HT1080 (cell line): ENCODE measurements around the gene GRHL1. TPM values are rescaled to one million over a fixed set of nuclear protein-coding genes. Genes with fewer than 3 reads are reported as not detected.
"Not testable (repeated sequence)": the region's sequence is repeated elsewhere in the genome, so short reads cannot be mapped to it uniquely, and the experiment has no call there.

ENCODE experiments used
- DNase-seq: peaks from one replicate; pipeline ENCODE4 v3.0.0-alpha.2; 2015; ENCODE audit warnings: low read depth
- total RNA-seq: library from RNA; depleted of rRNA; stranded (reverse); fragments of >200 nt; shearing (Covaris generic); gene quantifications from 2 replicates; pipeline ENCODE4 v1.2.3, GENCODE V29; 2014

Gene GRHL1
- total RNA-seq, 1 experiment from 2014 or later = 0.11 TPM

DNA sequence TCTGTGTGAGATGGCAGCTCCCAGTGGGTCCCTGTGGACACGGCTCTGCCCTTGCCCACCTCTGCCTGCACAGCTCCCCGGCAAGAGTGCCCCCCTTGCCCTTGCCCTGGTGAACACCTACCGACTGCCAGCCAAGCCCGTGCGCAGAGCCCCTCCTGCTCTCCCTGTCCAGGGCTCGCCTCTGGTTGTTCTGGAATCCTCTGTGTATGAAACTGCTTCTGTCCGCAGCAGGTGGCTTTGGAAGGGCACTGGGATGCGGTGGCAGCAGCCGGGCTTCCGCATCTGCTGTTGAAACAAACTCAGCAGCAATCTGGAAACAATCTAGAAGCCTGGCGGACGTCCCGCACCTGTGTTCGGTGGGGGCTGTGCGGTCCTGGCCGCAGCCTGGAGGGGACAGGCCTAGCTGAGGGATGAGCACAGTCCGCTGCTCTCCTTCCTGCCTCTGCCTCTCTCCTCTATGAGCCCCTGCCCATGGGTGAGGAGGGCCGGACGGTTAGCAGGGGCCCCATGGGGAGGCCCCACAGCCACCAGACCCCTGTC lies 57.8 kb downstream of the GRHL1 start:
- no peak for DNase-seq

GRCh38 chr2:10009811-10010781 lies 58.6 kb downstream of the GRHL1 start:
- DNase-seq = no peak

- not testable (repeated sequence) for DNase-seq
Observed at GRCh38 chr2:10010861-10011605, 59.5 kb downstream of the GRHL1 start.

DNA sequence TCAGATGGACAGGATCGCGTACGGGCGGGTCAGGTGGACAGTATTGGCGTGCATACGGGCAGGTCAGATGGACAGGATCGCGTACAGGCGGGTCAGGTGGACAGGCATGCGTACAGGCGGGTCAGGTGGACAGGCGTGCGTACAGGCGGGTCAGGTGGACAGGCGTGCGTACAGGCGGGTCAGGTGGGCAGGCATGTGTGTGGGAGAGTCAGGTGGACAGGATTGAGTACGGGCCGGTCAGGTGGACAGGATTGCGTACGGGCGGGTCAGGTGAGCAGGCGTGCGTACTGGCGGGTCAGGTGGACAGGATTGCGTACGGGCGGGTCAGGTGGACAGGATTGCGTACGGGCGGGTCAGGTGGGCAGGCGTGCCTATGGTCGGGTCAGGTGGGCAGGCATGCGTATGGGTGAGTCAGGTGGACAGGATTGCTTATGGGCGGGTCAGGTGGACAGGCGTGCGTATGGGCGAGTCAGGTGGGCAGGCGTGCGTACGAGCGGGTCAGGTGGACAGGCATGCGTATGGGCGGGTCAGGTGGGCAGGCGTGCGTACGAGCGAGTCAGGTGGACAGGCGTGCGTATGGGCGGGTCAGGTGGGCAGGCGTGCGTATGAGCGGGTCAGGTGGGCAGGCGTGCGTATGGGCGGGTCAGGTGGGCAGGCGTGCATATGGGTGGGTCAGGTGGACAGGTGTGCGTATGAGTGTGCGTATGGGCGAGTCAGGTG lies 60.3 kb downstream of the GRHL1 start:
- not testable (repeated sequence) for DNase-seq

GRCh38 chr2:10012366-10012962 lies 61.0 kb downstream of the GRHL1 start:
- not testable (repeated sequence) for DNase-seq

- DNase-seq = no peak
Observed at GRCh38 chr2:10012963-10013461, 61.5 kb downstream of the GRHL1 start.

- DNase-seq = not testable (repeated sequence)
Observed at GRCh38 chr2:10013651-10014417, 62.3 kb downstream of the GRHL1 start.

DNA sequence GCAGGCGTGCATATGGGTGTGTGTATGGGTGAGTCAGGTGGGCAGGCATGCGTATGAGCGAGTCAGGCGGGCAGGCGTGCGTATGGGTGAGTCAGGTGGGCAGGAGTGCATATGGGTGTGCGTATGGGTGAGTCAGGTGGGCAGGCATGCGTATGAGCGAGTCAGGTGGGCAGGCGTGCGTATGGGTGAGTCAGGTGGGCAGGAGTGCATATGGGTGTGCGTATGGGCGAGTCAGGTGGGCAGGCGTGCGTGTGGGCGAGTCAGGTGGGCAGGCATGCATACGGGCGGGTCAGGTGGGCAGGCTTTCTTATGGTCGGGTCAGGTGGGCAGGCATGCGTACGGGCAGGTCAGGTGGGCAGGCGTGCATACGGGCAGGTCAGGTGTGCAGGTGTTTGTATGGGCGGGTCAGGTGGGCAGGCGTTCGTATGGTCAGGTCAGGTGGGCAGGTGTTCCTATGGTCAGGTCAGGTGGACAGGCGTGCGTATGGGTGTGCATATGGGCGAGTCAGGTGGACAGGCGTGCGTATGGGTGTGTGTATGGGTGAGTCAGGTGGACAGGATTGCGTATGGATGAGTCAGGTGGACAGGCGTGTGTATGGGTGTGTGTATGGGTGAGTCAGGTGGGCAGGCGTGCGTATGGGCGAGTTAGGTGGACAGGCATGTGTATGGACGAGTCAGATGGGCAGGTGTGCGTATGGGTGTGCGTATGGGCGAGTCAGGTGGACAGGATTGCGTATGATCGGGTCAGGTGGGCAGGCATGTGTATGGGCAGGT lies 63.1 kb downstream of the GRHL1 start:
- no peak for DNase-seq

GRCh38 chr2:10015376-10015989 lies 64.0 kb downstream of the GRHL1 start:
- DNase-seq = not testable (repeated sequence)

- DNase-seq = no peak
Observed at GRCh38 chr2:10016001-10016801, 64.7 kb downstream of the GRHL1 start.

GRCh38 chr2:10016802-10017258 lies 65.3 kb downstream of the GRHL1 start:
- no peak for DNase-seq

- no peak for DNase-seq
Observed at GRCh38 chr2:10017313-10017941, 65.9 kb downstream of the GRHL1 start.

DNA sequence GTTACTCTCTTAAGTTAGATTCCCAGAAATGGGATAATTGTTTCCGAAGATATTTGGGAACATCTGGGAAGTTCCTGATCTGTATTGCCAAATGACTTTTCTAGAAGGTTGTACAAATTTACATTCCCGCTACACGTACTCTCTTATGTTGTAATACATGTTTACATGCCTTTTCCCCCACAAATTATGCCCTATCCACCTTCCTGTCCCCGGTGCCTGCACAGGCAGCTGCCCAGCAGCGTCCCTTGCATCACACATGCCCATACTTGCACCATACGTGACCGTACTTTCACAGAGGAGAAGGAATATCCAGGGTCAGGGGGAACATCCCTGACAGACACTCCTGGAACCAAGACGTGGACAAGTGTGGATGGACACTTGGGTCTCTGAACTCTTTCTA lies 67.7 kb downstream of the GRHL1 start:
- DNase-seq = no peak

DNA sequence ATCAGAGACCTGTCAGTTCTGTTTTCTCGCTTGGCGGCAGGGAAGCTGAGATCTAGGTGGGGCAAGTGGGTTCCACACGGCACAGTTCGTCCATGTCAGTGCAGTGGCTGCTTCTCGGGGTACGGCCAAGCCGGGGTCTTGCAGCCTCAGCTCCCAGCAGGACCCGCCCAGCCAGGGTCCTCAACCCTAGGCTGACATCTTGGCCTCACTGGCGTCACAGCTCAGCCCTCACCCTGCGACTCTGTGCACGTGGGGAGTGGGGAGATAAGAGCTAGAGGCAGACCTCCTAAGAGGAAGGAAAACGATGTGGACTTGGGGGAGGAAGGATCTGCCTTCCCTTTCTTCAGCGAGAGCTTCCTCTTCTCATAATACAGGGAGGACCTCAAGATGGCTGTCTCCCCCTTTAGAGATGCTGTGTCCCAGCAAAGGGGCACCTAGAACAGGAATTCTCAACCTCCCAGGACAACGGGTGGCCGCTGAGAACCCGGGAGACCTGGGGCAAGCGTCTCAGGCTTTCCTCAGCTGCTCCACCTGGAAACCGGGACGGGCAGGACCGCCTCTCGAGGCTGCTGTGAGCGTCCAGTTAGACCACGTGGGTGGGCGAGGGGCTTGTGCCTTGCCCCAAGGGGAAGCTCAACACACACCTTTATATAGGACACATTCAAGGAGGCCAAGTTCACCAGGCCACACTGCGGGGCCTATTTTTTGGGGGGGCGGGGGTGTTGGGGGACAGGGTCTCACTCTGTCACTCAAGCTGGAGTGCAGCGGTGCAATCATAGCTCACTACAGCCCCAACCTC lies 68.3 kb downstream of the GRHL1 start:
- no peak for DNase-seq

- no peak for DNase-seq
Observed at GRCh38 chr2:10022041-10022421, 70.5 kb downstream of the GRHL1 start.

- no peak for DNase-seq
Observed at GRCh38 chr2:10022445-10022844, 71.0 kb downstream of the GRHL1 start.
